Endothelial cell (in vitro differentiated cells): ENCODE results near the gene PTH2. TPM values are rescaled to one million over a fixed set of nuclear protein-coding genes. Genes with fewer than 3 reads are reported as not detected.

Experiments
- DNase-seq: peaks from one replicate; pipeline ENCODE4 v3.0.0; 2021; ENCODE audit warnings: low spot score
- H3K27ac Mint-ChIP-seq: one replicate; pipeline ENCODE4 v1.8.0; 2021; ENCODE audit warnings: mixed read lengths, inconsistent platforms; ENCODE audit not compliant: unreplicated experiment
- H3K27me3 Mint-ChIP-seq: one replicate; pipeline ENCODE4 v1.8.0; 2021; ENCODE audit warnings: mild to moderate bottlenecking, moderate library complexity, mixed read lengths, inconsistent platforms; ENCODE audit not compliant: unreplicated experiment
- H3K36me3 Mint-ChIP-seq: one replicate; pipeline ENCODE4 v1.8.0; 2021; ENCODE audit warnings: mild to moderate bottlenecking, low read depth, mixed read lengths, inconsistent platforms; ENCODE audit not compliant: unreplicated experiment
- H3K4me1 Mint-ChIP-seq: one replicate; pipeline ENCODE4 v1.8.0; 2021; ENCODE audit warnings: mild to moderate bottlenecking, mixed read lengths, inconsistent platforms; ENCODE audit not compliant: unreplicated experiment
- H3K4me3 Mint-ChIP-seq: one replicate; pipeline ENCODE4 v1.8.0; 2021; ENCODE audit warnings: mild to moderate bottlenecking, mixed read lengths, inconsistent platforms; ENCODE audit not compliant: unreplicated experiment
- H3K9me3 Mint-ChIP-seq: one replicate; pipeline ENCODE4 v1.8.0; 2021; ENCODE audit warnings: mixed read lengths, inconsistent platforms; ENCODE audit not compliant: unreplicated experiment
- total RNA-seq: library from RNA; stranded (reverse); fragmentation: NEBNext Ultra II Directional; extraction: Animal tissue kit (Norgen Biotek cat#: 25700); gene quantifications from one replicate; pipeline ENCODE4 v1.2.1, GENCODE V29; 2021; ENCODE audit not compliant: unreplicated experiment
- TF ChIP-seq, protein P1 (sequence below): fragments of 200-600 bp; sonication (generic); IDR thresholded peaks from one replicate; pipeline ENCODE4 v1.5.0; 2021; ENCODE audit warnings: antibody characterized with exemption; ENCODE audit not compliant: unreplicated experiment

PTH2 gene
- total RNA-seq, 1 donor from 2014 or later, result not detected

DNA sequence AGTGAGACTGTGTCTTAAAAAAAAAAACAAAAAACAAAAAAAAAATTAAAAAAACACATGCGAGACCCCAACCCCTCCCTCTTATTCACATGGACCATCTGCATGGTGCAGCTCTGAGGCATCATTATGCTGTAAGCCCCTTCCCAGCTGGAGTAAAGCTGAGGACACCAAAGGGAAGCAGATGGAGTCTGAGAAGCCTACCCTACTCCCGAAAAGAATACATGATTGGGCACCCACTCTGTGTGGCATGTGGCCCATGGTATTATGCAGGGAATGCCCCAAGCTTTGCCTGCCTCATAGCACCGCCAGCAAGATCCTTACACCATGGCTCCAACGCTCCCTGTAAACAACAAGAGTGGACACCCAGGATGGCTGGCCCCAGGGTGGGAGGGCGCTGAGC, 4.7 kb downstream of the PTH2 start:
- no peak for DNase-seq
- peaks cover 20% of the 10 kb centered on the region for H3K4me1 Mint-ChIP-seq
- peaks cover 11% of the 10 kb centered on the region for H3K36me3 Mint-ChIP-seq
- H3K27ac Mint-ChIP-seq, result no peak overlapping the region
- H3K9me3 Mint-ChIP-seq, result no peaks in the 10 kb centered on the region
- H3K27me3 Mint-ChIP-seq, result peaks cover 11% of the 10 kb centered on the region
- TF ChIP-seq, protein P1, sequence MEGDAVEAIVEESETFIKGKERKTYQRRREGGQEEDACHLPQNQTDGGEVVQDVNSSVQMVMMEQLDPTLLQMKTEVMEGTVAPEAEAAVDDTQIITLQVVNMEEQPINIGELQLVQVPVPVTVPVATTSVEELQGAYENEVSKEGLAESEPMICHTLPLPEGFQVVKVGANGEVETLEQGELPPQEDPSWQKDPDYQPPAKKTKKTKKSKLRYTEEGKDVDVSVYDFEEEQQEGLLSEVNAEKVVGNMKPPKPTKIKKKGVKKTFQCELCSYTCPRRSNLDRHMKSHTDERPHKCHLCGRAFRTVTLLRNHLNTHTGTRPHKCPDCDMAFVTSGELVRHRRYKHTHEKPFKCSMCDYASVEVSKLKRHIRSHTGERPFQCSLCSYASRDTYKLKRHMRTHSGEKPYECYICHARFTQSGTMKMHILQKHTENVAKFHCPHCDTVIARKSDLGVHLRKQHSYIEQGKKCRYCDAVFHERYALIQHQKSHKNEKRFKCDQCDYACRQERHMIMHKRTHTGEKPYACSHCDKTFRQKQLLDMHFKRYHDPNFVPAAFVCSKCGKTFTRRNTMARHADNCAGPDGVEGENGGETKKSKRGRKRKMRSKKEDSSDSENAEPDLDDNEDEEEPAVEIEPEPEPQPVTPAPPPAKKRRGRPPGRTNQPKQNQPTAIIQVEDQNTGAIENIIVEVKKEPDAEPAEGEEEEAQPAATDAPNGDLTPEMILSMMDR, result no peak
- H3K4me3 Mint-ChIP-seq, result no peak overlapping the region

DNA sequence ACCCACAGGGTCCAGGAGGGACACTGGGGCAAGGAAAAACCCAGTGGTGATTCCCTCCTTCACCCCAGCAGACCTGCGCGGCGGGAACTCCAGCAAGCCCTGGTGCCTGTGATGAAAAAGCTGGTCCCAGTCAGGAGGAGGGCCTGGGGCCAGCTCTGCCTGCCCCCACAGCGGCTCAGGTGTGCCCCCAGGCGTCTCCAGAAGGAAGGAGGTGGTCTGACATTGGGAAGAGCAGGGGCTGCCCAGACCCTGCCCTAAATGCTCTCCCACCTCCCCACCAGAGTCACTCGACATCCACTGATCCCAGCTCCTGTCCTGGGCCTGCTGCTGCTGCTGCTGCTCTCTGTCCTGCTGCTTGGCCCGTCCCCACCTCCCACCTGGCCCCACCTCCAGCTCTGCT, 6.2 kb downstream of the PTH2 start:
- H3K36me3 Mint-ChIP-seq, result peaks cover 6% of the 10 kb centered on the region

DNA sequence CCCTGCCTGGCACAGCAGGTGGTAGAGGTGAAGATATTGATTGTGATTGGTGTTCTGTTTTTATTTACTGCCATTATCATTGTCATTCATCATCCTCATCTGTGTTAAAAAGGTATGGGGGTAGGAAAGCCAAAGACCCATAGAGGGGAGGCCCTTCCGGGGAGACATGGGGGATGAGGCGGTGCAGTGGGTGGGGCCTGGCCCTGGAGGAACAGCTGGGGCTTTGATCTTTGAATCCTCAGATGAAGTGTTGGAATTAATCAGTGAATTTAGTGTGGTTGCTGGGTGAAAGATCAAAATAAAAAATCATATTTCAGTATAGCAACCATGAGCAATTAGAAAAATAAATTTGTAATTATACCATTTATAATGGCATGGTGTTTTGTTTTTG, 7.4 kb downstream of the PTH2 start:
- H3K27ac Mint-ChIP-seq, result no peak overlapping the region
- H3K4me1 Mint-ChIP-seq, result peaks cover 32% of the 10 kb centered on the region
- no peaks in the 10 kb centered on the region for H3K36me3 Mint-ChIP-seq
- H3K9me3 Mint-ChIP-seq, result no peaks in the 10 kb centered on the region
- H3K4me3 Mint-ChIP-seq, result no peak overlapping the region
- TF ChIP-seq, protein P1, result no peak
- no peak for DNase-seq
- H3K27me3 Mint-ChIP-seq, result peaks cover 13% of the 10 kb centered on the region

More for the DNA sequence above, 6.2 kb downstream of the PTH2 start:
- Mint-ChIP-seq H3K27me3 (peaks cover 11% of the 10 kb centered on the region), H3K4me3 (no peak overlapping the region), H3K27ac (no peak overlapping the region), H3K4me1 (peaks cover 26% of the 10 kb centered on the region), H3K9me3 (no peaks in the 10 kb centered on the region)
- TF ChIP-seq, protein P1, result no peak
- no peak for DNase-seq

DNA sequence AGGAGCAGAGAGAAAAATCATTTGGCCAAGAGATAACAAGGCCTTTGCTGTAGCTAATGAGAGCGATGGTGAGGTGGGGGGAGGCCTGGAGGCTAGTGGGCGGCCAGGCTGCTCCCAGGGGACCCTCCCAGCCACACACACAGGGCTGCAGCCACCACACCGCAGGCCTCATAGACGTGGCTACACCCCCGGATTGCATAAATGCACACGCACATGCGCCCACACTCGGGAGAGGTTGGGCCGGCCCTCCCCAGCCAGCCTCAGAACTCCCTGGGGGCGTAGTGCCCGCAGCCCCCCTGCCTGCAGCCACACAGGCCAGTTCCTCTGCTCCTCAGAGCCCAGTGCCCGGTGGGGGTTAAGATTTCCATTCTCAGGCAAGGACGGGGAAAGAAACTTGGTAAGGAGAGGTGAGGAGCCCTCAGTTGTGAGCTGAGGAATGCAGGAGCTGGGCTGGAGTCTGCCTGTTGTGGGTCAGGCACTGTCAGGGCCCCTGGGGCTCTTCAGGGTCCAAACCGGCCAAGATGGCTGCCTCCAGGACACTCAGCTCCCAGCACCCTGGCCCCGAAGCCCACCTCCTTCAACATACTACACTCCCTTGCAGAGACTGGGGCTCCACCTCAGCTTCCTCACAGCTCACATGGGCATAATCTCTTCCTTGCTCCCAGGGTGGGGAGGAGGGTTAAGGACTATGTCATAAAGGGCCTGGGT, 8.0 kb downstream of the PTH2 start:
- peaks cover 30% of the 10 kb centered on the region for H3K4me1 Mint-ChIP-seq
- H3K36me3 Mint-ChIP-seq, result no peaks in the 10 kb centered on the region
- TF ChIP-seq, protein P1, result no peak
- no peak overlapping the region for H3K4me3 Mint-ChIP-seq
- H3K9me3 Mint-ChIP-seq, result no peaks in the 10 kb centered on the region
- H3K27ac Mint-ChIP-seq, result no peak overlapping the region
- H3K27me3 Mint-ChIP-seq, result peaks cover 11% of the 10 kb centered on the region
- DNase-seq, result no peak

DNA sequence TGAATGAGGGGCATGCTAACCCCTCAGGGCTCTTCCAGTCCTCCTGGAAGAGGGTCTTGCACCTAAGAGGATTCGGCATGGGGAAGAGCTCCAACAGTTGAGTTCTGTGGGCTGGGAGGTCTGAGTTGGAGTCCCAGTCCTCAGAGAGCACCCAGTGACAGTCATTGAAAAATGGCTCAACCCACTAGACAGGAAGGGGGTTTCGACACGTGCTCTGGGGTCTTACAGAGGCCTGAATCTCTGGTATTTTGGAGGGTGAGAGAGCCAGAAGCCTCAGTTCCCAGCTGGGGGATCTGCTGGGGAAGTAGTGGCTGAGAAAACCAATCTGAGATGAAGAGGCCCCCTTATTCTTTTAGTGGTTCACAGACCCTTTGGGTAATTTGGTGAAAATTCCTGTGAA, 9.0 kb downstream of the PTH2 start:
- H3K27ac Mint-ChIP-seq, result no peak overlapping the region
- peaks cover 9% of the 10 kb centered on the region for H3K27me3 Mint-ChIP-seq
- H3K4me1 Mint-ChIP-seq, result peaks cover 37% of the 10 kb centered on the region
- no peak overlapping the region for H3K4me3 Mint-ChIP-seq
- H3K9me3 Mint-ChIP-seq, result no peaks in the 10 kb centered on the region
- no peaks in the 10 kb centered on the region for H3K36me3 Mint-ChIP-seq
- no peak for DNase-seq
- TF ChIP-seq, protein P1, result no peak
